Right cardiac atrium (tissue), 5 donors: Measurements from ENCODE around the gene BCO2. TPM values are rescaled to one million over a fixed set of nuclear protein-coding genes. Genes with fewer than 3 reads are reported as not detected.

Experiments used
- ATAC-seq, 2 donors: fragments of 200-7000 bp; cut with Tn5 transposase; one replicate each; pipeline versions ENCODE4 v1.8.0 to v1.9.1; 2020; ENCODE audit warnings: moderate library complexity in 2 of 2, mild to moderate bottlenecking in 1 of 2
- DNase-seq, 3 donors: peaks; one replicate each; pipeline ENCODE4 v3.0.0-alpha.2; 2020
- H3K27ac ChIP-seq: one replicate; pipeline ENCODE4 v1.5.1; 2013; ENCODE audit warnings: mild to moderate bottlenecking, low read length, control low read depth, moderate library complexity
- H3K27me3 ChIP-seq: one replicate; pipeline ENCODE4 v1.6.1; 2013; ENCODE audit not compliant: control insufficient read depth, insufficient read depth
- H3K4me1 ChIP-seq: one replicate; pipeline ENCODE4 v1.6.1; 2013; ENCODE audit warnings: low read length; ENCODE audit not compliant: control insufficient read depth, insufficient read depth
- H3K4me3 ChIP-seq: one replicate; pipeline ENCODE4 v1.5.1; 2013; ENCODE audit warnings: low read length, control low read depth
- H3K9me3 ChIP-seq: one replicate; pipeline ENCODE4 v1.6.1; 2013; ENCODE audit warnings: low read length; ENCODE audit not compliant: control insufficient read depth
- WGBS: extraction: QIAGEN DNeasy Blood & Tissue Kit; methylation state at CpG from one replicate; pipeline ENCODE4 v1.1.7; 2013; 5-methylcytosine and 5-hydroxymethylcytosine counted together
- intact Hi-C, 4 donors: fragments of 100-400 bp; cut with DNase I; formaldehyde crosslinking; loops; one replicate each; pipeline versions ENCODE4 v1.11.0 to v1.14.0; 2022 to 2023
- polyA plus RNA-seq: library from polyadenylated mRNA; stranded (reverse); fragments of 200-250 nt; gene quantifications from one replicate; pipeline ENCODE4 v1.2.3, GENCODE V29; 2013
- total RNA-seq, 4 donors: library from RNA; stranded (reverse); fragmentation: NEBNext Ultra II Directional; extraction: Animal tissue kit (Norgen Biotek cat#: 25700); gene quantifications; one replicate each; pipeline ENCODE4 v1.2.1, GENCODE V29; 2021
- donor health status: healthy with polysubstance abuse.
- donor health status: DM: no; HTN: yes; CAD: no.
- donor health status: DM: no; HTN: no; CAD: no.
- donor health status: DM: no; HTN: yes; CAD: no; lungs with severe emphysema.
- donor health status: DM: yes; HTN: yes; CAD: no.

The BCO2 gene
- total and polyA plus RNA-seq, 5 donors, result 70.8 to 147 (median 85.6) TPM

DNA sequence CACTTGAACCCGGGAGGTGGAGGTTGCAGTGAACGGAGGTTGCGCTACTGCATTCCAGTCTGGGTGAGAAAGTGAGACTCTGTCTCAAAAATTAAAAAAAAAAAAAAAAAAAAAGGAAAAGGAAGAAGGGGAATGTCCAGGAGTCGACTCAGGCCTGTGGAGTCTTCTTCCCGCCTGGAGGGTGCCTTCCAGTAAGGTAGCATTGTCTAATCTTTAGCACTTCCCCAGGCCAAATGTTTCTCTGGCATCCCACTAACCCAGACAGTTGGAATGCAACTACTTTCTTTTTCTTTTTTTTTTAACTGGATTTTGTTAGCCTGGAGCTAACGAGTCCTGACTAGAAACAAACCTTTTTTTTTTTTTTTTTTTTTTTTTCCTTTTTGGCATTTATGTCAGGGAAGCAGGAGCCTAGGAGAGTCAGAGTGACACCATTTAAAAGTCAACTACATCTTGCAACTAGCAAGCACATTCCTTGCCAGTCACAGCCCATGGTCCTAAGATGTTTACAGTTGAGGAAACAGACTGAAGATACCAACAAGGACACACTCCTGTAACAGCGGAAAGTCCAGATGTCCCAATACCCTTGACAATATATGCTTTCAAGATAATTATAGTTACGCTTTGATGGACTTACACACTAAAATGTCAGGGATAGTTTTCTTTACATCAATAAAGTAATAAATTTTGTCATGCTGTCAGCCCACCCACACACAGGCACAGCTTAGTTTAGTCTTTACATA, 74.7 kb downstream of the BCO2 start:
- Histone ChIP-seq H3K4me1 (no peaks in the 10 kb centered on the region), H3K9me3 (no peaks in the 10 kb centered on the region), H3K27me3 (no peaks in the 10 kb centered on the region), H3K27ac (no peak overlapping the region), H3K4me3 (no peak overlapping the region)
- no peak for DNase-seq
- no peak for ATAC-seq
- 77% methylated on average over 8 of the region's 8 CpGs for WGBS
- intact Hi-C loops, result no loop called here

DNA sequence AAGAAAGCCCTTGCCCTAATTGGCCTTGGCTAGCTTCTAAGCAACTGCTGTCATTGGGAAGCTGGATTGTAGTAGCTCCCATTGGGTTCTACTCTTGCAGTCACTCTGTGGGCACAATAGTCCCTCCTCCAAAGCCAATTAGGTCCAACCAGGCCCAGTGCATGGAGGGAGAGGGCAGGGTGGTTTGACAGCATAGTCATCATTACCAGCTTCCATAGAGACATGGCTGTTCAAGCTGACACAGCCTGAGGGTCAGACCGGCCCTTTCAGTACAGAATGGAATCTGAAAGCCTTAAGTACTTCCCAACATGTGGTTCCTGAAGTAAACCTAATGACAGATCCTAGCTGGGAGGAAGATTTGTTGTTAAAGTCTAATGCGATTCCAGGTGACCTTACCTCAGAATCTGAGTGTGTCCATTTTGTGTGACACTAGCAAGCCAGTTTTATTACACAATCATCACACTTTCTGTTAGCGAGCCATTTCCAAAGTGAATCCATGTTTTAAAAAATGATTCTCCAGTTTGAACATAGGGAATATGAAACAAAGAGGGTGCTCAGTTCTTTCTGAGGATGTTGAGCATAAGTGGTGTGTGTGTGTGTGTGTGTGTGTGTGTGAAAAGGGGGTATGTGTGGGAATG, 78.4 kb downstream of the BCO2 start:
- 96% methylated on average over 3 of the region's 3 CpGs for WGBS
- intact Hi-C loops, result no loop called here

DNA sequence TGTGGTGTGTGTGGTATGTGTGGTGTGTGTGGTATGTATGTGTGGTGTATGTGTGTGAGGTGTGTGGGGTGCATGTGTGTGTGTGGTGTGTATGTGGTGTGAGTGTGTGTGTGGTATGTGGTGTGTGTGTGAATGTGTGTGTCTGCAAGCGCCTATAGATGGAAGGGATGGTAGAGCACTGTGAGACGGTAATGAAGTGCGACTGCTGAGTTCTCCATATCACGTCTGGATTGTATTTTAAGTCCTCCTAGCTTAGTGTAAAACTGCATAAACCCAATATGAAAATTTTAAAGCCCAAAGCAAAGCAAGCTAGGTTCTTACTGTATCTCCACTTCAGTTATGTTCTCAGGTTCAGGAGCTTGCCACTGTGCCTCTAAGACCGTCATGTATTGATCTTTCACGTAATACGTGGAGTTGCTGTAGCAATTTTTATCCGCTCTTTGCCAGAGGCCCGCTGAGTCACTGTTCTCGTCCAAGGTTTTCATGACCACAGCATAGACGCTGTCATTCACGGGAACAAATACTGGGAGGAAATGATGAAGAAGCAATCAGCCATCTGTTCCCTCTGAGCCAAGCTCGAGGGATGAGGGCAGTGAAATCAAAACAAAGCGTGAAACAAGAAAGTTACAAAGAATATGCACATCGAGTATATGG, 79.9 kb downstream of the BCO2 start:
- no peaks in the 10 kb centered on the region for H3K9me3 ChIP-seq
- peak; percentile 40 to 56 for ATAC-seq
- 45% methylated on average over 15 of the region's 15 CpGs for WGBS
- intact Hi-C loops, result no loop called here
- no peaks in the 10 kb centered on the region for H3K27me3 ChIP-seq
- H3K4me1 ChIP-seq, result no peaks in the 10 kb centered on the region
- H3K27ac ChIP-seq, result no peak overlapping the region
- DNase-seq, result no peak
- no peak overlapping the region for H3K4me3 ChIP-seq

More for the DNA sequence above, 78.4 kb downstream of the BCO2 start:
- Histone ChIP-seq H3K9me3 (no peaks in the 10 kb centered on the region), H3K4me1 (no peaks in the 10 kb centered on the region), H3K27ac (no peak overlapping the region), H3K27me3 (no peaks in the 10 kb centered on the region), H3K4me3 (no peak overlapping the region)
- no peak for ATAC-seq
- DNase-seq, result no peak

DNA sequence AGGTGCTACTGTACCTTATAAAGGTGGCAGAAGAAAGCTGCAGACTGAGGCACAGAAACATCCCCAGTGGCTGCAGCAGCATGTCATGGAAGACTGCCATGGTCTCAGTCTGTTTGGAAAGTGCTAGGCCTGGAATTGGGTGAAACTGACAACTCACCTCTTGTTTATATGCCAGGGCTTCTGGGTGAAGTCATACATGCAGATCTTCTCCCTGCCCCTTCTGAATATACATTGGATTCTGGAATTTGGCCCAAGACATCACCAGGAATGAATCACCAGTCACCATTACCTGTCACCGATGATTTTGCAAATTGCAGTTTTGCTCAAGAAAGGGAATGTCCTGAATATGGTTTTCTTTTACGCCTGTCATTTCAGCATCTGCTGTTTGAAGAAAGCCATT, 85.2 kb downstream of the BCO2 start, which contains the start of gene PLET1:
Gene PLET1 (minus strand): TSS at position 371 of the 400 bp plus-strand sequence. CDS start 271 bp downstream, at position 100.
- 96% methylated on average over 2 of the region's 2 CpGs for WGBS
- H3K27me3 ChIP-seq, result no peaks in the 10 kb centered on the region
- ATAC-seq (no peak), DNase-seq (no peak)
- H3K4me3 ChIP-seq, result no peak within 1 kb of the TSS
- H3K4me1 ChIP-seq, result no peaks in the 10 kb centered on the region
- H3K27ac ChIP-seq, result no peak within 1 kb of the TSS
- H3K9me3 ChIP-seq, result no peaks in the 10 kb centered on the region
- intact Hi-C loops, result no loop called here

DNA sequence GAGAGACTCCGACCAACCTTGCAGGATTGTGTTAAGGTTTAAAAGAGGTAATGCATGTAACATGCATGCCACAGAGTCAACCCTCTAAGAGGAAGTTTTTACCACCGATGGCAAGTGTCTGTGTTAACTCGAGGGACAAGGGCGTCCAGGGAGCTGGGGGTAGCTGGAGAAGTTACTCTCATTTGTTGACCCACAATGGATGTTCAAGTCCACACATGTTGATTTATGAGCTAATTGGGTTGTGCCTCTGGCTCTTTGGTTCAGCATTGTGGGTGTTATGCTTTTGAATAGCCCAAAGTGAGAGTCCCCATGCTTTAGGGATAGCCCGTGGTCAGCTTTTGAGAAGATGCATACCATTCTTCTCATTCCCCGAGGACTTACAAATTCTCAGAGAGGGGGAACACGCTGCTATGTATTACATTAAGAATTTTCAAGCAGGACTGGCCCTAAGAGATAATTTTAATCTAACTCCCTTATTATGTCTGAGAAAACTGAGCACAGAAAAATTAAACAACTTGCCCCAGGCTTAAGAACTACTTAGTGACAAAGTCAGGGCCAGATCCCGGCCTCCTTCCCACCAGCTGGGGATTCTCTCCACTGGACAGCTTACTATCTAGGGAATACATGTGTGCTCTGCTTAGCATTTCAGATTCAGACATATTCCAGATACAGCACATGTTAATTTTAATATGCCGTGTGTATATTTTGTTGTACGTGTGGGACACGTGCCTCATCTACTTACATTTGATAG, 90.5 kb downstream of the BCO2 start:
- Histone ChIP-seq H3K4me3 (no peak overlapping the region), H3K27me3 (no peaks in the 10 kb centered on the region), H3K4me1 (no peaks in the 10 kb centered on the region), H3K27ac (no peak overlapping the region), H3K9me3 (no peaks in the 10 kb centered on the region)
- 70% methylated on average over 11 of the region's 11 CpGs for WGBS
- intact Hi-C loops, result no loop called here
- ATAC-seq (no peak), DNase-seq (peak in 1 of 3 donors; percentile 49)

DNA sequence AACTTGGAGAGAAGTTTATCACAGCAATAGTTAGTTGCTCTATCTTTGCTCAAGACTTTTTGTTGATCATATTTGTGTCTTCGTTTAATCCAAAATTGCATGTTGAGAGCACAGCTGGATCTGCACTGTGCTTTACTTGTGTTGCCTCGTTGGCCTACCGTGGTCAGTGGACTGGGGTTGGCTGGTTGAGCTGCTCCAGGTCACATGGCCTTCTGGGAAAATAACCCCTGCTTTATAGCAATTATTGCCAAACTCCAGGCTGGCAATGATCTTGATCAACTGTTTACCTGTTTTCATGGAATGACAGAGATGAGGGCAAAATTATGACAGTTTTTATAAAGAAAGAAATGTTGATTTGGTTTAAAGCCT, 91.1 kb downstream of the BCO2 start:
- H3K4me1 ChIP-seq, result no peaks in the 10 kb centered on the region
- H3K9me3 ChIP-seq, result no peaks in the 10 kb centered on the region
- no peaks in the 10 kb centered on the region for H3K27me3 ChIP-seq
- ATAC-seq (no peak), DNase-seq (no peak)
- no peak overlapping the region for H3K4me3 ChIP-seq
- intact Hi-C loops, result no loop called here
- WGBS, result 53% methylated on average over 3 of the region's 3 CpGs
- H3K27ac ChIP-seq, result no peak overlapping the region

DNA sequence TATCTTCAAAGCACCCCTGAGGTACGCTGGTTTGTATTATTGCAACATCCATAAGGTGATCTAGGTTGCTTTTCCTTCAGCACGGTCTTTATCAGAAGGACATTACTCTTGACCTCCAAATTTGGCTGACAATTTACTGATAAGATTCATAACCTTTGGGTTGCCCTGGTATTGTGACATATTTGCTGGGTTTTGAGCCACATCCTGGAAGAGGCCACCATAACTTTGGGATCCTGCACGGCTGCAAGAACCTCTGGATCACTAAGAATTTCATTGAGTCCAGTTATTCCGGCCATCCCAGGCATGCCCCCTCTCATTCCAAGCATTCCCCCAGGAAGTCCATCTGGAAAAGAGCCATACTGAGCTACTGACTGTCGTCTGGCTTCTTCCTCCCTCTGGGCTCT, 91.9 kb downstream of the BCO2 start:
- Histone ChIP-seq H3K27me3 (no peaks in the 10 kb centered on the region), H3K4me1 (no peaks in the 10 kb centered on the region), H3K9me3 (no peaks in the 10 kb centered on the region), H3K4me3 (no peak overlapping the region), H3K27ac (no peak overlapping the region)
- intact Hi-C loops, result no loop called here
- ATAC-seq (no peak), DNase-seq (no peak)
- 30% methylated on average over 5 of the region's 5 CpGs for WGBS

DNA sequence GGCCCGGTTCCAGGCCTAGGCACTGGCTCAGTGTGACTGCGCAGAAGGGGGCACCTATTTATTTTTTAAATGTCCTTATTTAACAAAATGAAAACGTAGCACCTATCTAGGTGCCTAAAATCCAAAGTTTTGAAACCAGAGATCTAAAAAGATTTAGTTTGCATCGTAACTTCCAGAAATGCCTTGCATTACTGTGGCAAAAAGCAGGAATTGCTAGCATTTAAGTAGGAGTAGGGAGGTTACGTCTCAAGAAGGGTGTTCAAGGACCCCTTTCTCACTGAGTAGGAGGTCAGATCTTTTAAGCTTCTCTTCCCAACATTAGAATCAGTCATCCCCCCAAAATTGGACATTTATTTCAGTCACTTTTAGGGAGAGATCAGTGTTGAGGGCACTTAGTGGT, 93.1 kb downstream of the BCO2 start:
- Histone ChIP-seq H3K4me3 (no peak overlapping the region), H3K9me3 (no peaks in the 10 kb centered on the region), H3K27me3 (no peaks in the 10 kb centered on the region), H3K27ac (no peak overlapping the region), H3K4me1 (no peaks in the 10 kb centered on the region)
- DNase-seq (no peak), ATAC-seq (no peak)
- intact Hi-C loops, result no loop called here
- 95% methylated on average over 5 of the region's 5 CpGs for WGBS

Other genes with a start within 250 kb of the BCO2 start
- gene DIXDC1, start 238.2 kb upstream of the BCO2 start, total RNA-seq, result 10 to 100 TPM; 23.1 to 34.8 (median 26.3) TPM
- 9.1 TPM for gene DIXDC1, start 238.2 kb upstream of the BCO2 start, polyA plus RNA-seq
- gene DLAT, start 150.1 kb upstream of the BCO2 start, total RNA-seq, result 100 to 1,000 TPM in 2 of 4 donors, 10 to 100 TPM in 2; 91.4 to 117 (median 102) TPM
- gene DLAT, start 150.1 kb upstream of the BCO2 start, polyA plus RNA-seq, result 53.7 TPM
- 1 to 10 TPM; 1.2 to 1.8 (median 1.6) TPM for gene PIH1D2, start 101.5 kb upstream of the BCO2 start, total RNA-seq
- gene PIH1D2, start 101.5 kb upstream of the BCO2 start, polyA plus RNA-seq, result 1.8 TPM
- 1 to 10 TPM; 8.0 to 9.8 (median 8.3) TPM for gene NKAPD1, start 101.2 kb upstream of the BCO2 start, total RNA-seq
- gene NKAPD1, start 101.2 kb upstream of the BCO2 start, polyA plus RNA-seq, result 5.0 TPM
- 100 to 1,000 TPM in 1 of 4 donors, 10 to 100 TPM in 3; 88.8 to 108 (median 90.9) TPM for gene TIMM8B, start 88.8 kb upstream of the BCO2 start, total RNA-seq
- 167 TPM for gene TIMM8B, start 88.8 kb upstream of the BCO2 start, polyA plus RNA-seq
- gene SDHD, start 88.6 kb upstream of the BCO2 start, total RNA-seq, result 100 to 1,000 TPM; 137 to 205 (median 167) TPM
- 258 TPM for gene SDHD, start 88.6 kb upstream of the BCO2 start, polyA plus RNA-seq
- 1 to 10 TPM; 2.9 to 4.9 (median 4.5) TPM for gene IL18, start 11.4 kb upstream of the BCO2 start, total RNA-seq
- gene IL18, start 11.4 kb upstream of the BCO2 start, polyA plus RNA-seq, result 3.1 TPM
- gene TEX12, start 8.1 kb upstream of the BCO2 start, total RNA-seq, result 1 to 10 TPM in 1 of 4 donors, not detected in 3; 1.1 TPM
- 0.20 TPM for gene TEX12, start 8.1 kb upstream of the BCO2 start, polyA plus RNA-seq
- 10 to 100 TPM; 22.9 to 28.3 (median 26.7) TPM for gene PTS, start 50.9 kb downstream of the BCO2 start, total RNA-seq
- gene PTS, start 50.9 kb downstream of the BCO2 start, polyA plus RNA-seq, result 40.7 TPM
- gene PLET1, start 85.3 kb downstream of the BCO2 start, total RNA-seq, result not detected
- gene PLET1, start 85.3 kb downstream of the BCO2 start, polyA plus RNA-seq, result not detected